Subcutaneous adipose tissue (tissue), 4 donors: ENCODE measurements around the gene PALLD. TPM values are rescaled to one million over a fixed set of nuclear protein-coding genes. Genes with fewer than 3 reads are reported as not detected.

Experiments
- total RNA-seq, 4 donors: library from RNA; depleted of rRNA; stranded (reverse); fragments of >200 nt; gene quantifications; one replicate each; pipeline ENCODE4 v1.1.0, GENCODE V29; 2016
- TF ChIP-seq, protein P1 (sequence below): fragments of 450-650 bp; IDR thresholded peaks from one replicate; pipeline ENCODE4 v1.5.1; 2016; ENCODE audit warnings: low read depth, mild to moderate bottlenecking, control low read depth, antibody characterized with exemption, moderate library complexity

PALLD gene
- total RNA-seq, 4 donors from 2014 or later, result 94.1 to 118 (median 110) TPM

DNA sequence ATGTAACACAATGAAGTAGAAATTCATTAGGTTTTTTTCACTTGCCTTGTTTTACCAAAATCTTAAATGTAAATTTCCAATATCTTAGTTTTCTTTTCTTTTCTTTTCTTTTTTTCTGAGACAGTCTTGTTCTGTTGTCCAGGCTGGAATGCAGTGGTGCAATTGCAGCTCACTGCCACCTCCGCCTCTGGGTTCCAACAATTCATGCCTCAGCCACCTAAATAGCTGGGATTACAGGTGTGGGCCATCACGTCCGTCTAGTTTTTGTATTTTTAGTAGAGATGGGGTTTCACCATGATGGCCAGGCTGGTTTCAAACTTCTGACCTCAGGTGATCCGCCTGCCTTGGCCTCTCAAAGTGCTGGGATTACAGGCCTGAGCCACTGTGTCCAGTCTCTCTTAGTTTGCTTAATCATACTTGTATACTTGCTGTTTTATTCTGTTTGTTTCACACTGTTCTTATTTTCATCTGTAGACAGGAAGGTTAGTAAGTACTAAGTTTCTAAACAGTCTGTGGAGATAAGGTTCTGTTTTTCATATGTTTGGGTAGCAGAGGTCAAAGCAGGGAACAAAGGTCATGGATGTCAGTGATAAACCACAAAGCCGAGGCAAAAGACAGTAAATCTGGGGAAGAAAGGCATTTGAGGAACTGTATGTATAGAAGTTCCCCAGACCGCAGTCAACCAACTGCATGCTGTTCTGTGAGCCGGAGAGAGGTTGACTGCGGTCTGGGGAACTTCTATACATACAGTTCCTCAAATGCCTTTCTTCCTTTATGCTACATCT lies 384.2 kb downstream of the PALLD start:
- TF ChIP-seq, protein P1, sequence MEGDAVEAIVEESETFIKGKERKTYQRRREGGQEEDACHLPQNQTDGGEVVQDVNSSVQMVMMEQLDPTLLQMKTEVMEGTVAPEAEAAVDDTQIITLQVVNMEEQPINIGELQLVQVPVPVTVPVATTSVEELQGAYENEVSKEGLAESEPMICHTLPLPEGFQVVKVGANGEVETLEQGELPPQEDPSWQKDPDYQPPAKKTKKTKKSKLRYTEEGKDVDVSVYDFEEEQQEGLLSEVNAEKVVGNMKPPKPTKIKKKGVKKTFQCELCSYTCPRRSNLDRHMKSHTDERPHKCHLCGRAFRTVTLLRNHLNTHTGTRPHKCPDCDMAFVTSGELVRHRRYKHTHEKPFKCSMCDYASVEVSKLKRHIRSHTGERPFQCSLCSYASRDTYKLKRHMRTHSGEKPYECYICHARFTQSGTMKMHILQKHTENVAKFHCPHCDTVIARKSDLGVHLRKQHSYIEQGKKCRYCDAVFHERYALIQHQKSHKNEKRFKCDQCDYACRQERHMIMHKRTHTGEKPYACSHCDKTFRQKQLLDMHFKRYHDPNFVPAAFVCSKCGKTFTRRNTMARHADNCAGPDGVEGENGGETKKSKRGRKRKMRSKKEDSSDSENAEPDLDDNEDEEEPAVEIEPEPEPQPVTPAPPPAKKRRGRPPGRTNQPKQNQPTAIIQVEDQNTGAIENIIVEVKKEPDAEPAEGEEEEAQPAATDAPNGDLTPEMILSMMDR, result no peak

DNA sequence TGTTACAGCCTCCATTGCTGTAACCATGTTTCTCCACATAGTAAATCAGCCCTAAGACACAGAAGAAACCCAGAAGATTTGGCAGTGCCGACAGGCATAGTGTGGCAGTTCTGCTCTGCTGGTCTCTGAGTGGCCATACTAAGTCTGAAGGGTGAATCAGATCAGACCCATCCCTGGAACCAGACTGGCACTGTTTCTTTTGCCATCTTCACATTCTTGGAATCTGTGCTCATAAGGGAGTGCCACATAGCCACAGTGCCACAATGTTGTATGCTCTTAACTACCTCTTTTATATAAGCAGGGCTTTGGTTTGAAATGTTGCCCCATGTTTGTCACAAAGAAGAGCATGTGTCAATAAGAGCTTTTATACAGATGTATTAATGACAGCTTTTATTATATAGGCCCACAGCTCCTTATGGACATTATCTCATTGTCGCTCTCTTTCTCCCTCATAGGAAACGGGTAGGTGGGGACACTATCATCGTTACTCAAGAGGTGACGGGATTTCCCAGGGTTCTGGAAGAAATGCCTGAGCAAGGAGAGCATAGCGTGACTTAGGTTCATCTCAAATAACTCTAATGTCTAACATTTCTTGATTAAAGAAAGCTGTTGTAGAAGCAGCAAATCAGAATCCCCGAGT lies 385.0 kb downstream of the PALLD start:
- TF ChIP-seq, protein P1, result no peak

DNA sequence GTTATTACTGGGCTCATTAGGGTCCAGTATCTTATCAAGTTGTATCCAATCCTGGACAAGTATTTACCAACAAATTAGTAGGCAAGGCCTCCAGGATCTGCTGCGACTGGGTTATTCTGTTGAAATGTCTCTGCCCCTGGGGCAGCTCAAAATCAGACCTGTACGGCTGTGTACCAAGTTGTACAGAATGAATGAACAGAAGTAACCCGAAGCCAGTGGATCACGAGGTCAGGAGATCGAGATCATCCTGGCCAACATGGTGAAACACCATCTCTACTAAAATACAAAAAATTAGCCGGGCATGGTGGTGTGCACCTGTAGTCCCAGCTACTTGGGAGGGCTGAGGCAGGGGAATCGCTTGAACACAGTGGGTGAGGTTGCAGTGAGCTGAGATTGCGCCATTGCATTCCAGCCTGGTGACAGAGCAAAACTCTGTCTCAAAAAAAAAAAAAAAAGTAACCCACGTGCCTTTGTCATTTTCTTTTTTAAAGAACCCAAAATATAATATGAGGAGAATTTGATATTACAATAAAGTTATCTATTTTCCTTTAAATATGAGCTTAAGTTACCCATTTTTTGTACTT lies 385.9 kb downstream of the PALLD start:
- TF ChIP-seq, protein P1, result no peak

DNA sequence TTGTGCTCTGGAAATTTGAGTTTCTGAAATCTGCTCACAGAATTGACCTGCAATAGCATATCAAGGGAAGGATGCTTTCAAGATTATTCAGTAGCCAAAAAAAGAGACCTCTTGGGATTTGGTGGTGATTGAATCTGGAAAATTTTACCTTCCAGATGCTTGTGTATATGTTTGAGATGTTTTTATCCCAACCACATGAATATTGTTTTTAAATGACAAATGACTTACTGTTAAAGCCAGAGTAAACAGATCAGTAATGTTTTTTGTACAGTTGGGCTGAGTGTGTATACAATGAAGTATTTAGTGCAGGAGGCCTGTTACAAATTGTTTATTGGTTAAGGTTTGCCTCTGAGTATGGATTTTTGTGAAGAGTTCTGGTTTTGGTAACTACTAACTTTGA lies 386.7 kb downstream of the PALLD start:
- TF ChIP-seq, protein P1, result no peak

DNA sequence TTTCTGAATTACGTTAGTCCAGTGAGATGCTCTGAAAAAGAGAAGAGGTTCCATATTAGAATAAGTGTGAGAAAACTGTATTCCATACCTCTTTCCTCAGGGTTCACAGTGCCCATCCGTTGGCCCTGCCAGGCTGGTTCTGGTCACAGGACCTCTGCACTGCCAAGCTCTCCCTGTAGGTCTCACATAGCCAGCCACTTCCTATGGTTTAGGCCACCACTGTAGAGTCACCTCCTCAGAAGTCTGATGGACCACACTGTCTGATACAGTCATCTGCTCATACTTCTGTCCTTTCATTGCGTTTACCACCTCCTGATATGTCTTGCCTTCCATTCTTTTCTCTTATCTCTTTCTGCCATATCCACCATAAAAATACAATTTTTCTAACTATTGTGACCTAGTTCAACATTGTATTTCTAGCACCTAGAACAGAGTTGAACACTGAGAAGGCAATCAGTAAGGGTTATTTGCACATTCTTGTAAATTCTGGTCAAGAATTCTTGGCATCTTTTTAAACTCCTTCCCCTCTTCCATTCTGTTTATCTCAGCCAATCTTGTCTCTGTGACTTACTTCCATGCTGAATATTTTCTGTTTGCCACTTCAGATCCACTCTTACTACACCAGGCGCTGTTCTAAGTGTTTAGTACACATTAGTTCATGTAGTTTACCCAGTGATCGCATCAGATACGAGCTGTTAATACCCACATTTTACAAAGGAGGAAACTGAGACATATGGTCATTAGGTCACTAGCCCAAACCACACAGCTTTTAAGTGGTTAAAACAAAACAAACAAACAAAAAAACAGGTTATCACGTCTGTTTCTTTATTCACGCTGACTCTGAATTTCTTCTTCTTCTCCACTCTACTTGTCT lies 387.6 kb downstream of the PALLD start:
- TF ChIP-seq, protein P1, result no peak

DNA sequence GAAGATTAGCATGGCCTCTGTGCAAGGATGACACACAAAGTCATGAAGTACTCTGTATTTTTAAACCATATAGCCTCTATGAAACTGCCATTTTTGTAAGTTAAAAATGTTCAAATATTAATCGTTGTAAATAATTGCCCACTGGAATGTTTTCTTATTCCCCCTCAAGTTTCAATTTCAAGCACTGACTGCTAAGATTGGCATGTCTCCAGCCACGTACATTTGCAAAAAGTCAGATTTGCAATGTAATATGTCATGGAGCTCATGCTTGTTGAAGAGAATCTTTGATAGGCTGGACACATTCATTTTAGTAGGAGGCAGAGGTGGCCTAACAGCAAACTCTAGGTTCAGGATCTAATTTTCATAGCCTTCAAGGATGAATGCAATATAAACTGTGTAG lies 388.5 kb downstream of the PALLD start:
- TF ChIP-seq, protein P1, result no peak
